Stimulated activated CD4-positive, alpha-beta T cell treated with anti-CD3 and anti-CD28 coated beads, Interleukin-1b, Interleukin-23, amount 100 ng/mL, for 48 hours (primary cell): Measurements from ENCODE around the gene ZG16.

ENCODE experiments used
- DNase-seq: peaks from one replicate; pipeline ENCODE4 v3.0.0-alpha.2; 2020

The ZG16 gene

DNA sequence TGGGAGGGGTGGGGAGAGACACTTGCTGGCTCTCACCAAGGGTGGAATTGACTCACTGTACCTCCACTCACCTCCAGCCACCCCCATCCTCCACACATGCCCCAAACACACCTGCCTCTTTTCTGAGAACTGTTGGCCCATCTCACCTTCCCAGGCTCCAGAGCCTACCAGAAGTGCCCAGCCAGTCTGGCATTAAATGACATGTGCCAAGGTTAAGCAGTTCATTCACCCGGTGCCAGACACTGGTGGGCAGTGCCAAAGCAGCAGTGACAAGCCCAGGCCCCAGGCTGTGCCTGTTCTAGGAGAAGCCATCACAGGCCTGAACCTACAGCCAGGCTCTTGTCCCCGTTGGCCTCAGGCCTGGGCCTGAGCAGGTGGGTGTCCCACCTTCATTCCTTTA, 53.4 kb downstream of the ZG16 start:
- DNase-seq = no peak
